HG02852 (cell line): ENCODE measurements around the gene CASKIN1.

Source experiments
- ATAC-seq: cut with Tn5 transposase; IDR thresholded peaks from one replicate; pipeline ENCODE4 v1.9.1; 2021; ENCODE audit warnings: mild to moderate bottlenecking, moderate library complexity; ENCODE audit not compliant: unreplicated experiment

The CASKIN1 gene

DNA sequence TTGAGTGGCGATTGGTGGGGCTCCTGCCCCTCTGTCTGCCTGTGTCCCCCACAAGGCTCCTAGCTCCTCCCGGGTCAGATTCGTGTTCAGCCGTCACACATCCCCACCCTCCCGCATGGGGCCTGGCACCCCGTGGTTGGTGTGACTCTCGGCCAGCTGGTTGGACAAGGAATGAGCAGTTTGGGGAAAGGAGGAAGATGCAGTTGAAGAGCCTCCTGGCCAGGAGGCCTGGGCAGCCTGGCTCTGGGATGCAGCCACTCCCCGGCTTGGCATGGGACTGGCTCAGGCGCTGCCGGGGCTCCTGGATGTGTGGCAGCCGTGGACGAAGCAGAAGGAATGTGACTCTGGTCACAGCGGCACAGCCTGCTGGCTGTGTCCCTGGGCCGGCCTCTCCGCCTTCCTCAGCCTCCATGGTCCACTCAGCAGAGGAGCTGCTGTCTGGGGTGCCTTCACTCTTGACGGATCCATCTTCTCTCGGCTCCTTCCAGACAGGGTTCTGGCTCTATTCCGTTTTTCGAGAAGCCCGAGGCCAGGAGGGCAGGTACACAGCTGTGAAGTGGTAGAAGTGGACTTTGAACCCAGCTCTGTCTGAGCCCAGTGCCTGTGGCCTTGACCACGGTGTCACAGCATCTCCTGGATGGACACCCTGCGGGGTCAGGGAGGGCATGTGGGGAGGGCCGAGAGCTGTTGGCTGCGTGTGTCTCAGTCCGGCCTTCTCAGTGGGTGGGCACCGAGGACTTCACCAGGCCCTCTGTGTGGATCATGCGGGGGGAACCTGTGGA is 38.7 kb downstream of the CASKIN1 start:
- no peak for ATAC-seq

GRCh38 chr16:2156849-2157224 is 39.6 kb downstream of the CASKIN1 start:
- no peak for ATAC-seq

DNA sequence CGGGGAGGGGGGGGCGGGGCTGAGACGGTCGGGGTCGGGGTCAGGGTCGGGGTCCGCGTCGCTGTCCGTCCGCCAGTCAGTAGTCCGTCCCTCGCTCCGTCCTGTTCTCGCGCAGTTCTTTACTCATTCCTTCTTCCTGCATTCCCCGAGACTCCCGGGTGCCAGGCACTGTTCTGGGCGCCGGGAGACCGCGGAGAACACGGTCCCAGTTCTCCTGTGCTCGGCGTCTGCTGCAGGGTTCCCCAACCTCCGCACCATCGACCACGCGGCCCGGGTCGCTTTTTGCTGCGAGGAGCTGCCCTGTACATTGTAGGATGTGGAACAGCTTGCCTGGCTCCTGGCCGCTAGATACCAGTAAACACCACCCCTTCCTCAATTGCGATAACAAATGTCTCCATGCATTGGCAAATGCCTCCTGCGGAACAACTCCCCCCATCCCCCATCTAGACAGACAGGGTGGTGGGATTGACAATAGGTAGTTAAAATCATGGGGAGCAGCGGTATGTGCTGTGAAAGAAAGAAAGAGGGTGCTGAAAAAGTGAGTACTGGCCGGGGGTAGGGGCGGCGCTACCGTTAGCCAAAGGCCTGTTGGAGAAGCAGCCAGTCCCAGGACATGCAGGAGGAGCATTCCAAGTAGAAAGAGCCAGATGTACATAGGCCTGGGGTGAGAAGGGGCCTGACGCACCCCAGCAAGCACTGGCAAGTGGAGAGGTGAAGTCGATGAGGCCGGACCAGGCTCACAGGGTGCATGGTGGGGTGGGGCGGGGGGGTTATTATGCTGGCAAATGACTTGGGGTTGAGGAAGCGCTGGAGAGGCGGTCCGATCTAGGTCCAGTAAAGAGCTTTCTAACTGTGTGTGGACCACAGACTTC is 40.2 kb downstream of the CASKIN1 start:
- ATAC-seq: no peak

- peak; percentile 81 for ATAC-seq
These were observed 41.1 kb downstream of the CASKIN1 start, which contains the start of gene TRAF7 for GRCh38 chr16:2155091-2155950. TSS of gene TRAF7 (plus strand) at chr16:2155782. CDS start at chr16:2163921, 8,139 bp downstream.

DNA sequence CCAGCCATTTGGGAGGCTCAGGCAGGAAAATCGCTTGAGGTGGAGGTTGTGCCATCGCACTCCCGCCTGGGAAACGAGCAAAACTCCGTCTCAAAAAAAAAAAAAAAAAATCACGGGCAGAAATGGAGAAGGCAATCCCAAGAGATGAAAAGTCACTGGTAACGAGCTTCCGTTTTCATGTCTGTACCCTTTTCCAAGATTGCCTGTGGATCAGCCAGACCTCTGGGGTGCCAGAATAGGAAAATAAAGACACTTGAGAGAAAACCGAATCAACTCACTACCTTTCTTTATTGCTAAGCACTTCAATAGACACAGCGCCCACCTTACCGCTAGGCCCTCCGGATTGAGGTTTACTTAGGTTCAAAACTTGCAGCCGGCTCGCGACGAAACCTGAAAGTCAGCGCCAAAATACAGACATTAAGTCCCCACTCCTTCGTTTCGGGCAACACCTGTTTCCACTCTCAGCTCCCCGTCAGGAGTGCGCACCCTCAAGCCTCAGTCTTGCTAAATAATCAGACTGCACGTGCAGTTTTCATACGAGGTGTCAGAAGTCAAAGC is 41.8 kb downstream of the CASKIN1 start:
- ATAC-seq: no peak

DNA sequence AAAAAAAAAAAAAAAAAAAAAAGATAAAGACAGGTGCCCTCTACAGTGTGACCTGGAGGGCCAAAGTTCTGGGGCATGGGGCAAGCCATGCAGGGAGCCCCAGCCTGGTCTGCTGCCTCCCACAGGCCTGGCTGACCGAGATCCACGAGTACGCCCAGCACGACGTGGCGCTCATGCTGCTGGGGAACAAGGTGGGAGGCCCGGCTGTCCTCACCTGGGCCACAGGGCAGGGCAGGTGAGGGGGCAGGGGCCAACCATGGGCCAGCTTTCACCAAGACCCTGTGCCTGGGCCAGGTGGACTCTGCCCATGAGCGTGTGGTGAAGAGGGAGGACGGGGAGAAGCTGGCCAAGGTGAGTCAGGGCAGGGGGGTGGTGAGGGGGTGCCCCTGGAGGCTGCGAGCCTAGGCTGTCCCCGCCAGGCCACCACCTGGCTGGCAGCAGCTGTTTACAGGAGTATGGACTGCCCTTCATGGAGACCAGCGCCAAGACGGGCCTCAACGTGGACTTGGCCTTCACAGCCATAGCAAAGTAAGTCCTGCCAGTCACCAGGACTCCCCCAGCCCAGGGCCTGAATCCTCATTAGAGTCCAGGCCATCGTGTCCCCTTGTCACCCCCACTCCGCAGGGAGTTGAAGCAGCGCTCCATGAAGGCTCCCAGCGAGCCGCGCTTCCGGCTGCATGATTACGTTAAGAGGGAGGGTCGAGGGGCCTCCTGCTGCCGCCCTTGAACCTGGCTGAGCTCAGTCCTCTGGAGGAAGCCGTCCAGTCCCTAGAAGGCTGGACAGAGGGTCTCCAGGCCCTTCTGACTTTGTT is 43.5 kb downstream of the CASKIN1 start:
- no peak for ATAC-seq

DNA sequence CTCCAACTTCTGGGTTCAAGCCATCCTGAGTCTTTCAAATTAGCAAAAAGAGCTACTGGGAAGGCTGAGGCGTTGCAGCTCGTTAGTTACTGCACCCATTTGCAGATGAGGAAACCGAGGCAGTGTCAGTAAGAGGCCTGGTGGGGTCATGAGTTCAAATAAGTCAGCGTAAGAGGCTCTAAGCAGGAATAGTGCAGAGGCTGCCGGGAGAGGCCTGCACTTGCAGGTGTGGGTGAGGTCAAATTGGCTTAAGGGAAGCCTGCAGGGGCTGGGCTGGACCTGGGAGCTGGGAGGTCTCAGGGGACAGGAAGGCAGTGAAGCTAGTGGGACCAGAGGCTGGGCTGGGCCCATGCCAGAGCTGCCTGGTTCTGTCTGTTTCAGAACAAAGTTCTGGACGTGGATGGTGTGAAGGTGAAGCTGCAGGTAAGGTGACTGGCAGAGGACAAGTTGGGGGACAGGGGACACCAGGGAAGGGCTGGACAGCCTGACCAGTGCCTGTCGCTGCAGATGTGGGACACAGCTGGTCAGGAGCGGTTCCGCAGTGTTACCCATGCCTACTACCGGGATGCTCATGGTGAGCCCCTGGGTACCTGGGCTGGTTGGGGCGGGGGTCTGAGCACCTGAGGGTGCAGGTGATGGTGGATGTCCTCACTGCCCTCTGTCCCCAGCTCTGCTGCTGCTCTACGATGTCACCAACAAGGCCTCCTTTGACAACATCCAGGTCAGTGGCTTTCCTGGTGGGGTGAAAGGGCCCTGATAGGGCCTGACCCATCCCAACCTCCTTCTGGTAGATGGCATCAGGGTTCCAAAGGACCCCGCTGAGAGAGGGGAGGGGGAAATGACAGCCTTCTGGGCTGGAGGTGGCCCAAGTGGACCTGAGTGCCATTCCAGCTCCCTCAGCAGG is 45.0 kb downstream of the CASKIN1 start:
- no peak for ATAC-seq

DNA sequence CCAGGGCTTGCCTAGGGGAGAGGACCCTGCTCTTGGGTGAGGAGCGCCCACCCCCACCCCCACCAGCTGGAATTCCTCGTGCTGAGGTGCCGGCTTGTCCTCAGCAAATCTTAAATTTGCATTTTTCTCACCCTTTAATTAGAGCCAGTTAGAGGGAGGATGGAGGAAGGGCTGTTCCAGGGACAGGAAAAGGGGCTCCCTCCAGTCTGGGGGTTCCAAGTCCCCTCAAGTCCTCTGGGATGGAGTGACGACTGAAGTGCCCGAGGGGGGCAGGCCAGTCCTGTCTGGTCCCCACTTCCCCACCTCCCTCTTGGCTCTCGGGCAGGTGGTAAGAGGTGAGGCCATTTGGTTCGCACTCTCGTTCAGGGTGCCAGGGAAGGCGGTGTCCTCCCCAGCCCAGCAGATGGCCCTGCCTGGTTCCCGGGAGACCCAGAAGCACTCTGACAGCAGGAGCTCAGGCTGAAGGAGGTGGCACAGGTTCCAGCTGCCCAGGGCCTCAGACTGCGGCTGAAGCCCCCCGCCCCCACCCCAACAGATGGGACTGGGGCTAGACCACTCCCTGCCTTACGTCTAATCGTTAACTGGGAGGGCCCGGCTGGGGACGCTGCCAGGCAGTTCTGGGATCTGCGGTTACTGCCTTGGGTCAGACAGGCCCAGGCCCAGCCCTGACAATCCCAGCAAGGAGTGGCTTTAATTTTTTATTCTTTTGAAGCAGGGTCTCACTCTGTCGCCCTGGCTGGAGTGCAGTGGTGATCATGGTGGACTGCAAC is 45.8 kb downstream of the CASKIN1 start:
- ATAC-seq: no peak

GRCh38 chr16:2149630-2150417 is 46.6 kb downstream of the CASKIN1 start:
- no peak for ATAC-seq

DNA sequence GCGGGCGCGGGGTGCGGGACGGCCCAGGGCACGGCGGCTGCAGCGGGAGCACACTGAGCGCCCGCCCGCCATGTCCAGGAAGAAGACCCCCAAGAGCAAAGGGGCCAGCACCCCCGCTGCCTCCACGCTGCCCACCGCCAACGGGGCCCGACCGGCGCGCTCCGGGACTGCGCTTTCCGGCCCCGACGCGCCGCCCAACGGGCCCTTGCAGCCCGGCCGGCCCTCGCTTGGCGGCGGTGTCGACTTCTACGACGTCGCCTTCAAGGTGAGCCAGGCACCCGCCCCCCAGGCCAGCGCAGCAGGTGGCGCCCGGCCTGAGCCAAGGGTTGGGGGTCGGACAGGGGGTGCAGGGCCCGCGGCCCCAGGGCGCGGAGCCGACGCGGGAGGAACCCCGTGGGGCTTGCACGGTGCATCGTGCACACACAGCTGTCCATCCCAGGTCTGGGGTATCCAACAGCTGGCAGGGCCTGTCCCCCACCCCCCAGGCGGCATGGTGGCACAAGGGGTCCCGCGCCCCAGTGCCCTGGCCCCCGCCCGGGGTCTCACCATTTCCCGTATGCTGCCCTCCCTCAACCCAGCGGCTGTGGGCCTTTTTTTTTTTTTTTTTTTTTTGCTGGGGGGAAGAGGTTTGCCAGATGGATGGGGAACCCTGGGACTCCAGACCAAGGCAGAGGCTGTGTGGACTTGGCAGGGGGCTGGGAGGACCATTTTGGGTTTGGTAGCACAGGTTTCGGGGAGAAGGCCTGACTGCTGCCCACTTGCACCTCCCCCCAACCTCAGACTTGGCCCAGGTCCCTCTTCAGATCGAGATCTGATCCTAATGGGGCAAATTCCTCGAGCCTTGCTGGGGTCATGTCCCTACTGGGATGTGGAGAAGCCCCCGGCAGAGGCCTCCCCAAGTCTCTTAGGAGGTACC is 47.4 kb downstream of the CASKIN1 start:
- ATAC-seq: no peak

DNA sequence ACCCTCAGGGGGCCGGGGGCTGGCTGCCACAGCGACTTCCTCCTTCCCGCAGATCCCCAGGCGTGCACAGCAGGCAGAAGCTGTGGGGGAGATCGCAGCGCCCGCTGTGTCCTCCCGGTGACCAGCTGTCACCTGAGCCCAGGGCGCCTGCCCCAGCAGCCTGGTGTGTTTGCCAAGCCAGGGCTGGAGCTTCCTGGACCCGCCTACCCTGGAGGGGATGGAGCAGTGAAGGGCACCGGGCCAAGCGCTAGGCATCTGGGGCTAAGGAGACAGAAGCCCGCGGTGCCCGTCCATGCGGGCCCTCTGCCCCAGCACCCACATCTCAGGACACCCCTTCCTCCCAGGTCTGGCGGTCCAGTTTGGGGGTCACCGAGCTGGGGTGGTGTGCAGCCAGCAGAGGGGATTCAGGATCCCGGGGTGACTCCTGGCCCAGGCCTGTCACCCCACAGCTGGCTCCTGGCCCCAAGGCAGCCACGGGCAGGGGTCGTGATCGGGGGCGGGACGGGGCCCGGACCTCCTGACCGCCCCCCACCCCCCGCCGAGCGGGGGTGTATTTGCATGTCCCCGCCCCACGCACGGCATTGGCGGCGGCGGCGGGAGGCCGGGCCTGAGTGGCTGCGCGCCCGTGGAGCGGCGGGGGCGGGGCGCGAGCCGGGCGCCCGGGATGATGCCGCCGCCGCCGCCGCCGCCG is 48.3 kb downstream of the CASKIN1 start, which contains the start of gene RAB26:
TSS of gene RAB26 (plus strand) at position 645 of the 691 bp plus-strand sequence. CDS start 159 bp downstream, outside the sequence.
- no peak for ATAC-seq

DNA sequence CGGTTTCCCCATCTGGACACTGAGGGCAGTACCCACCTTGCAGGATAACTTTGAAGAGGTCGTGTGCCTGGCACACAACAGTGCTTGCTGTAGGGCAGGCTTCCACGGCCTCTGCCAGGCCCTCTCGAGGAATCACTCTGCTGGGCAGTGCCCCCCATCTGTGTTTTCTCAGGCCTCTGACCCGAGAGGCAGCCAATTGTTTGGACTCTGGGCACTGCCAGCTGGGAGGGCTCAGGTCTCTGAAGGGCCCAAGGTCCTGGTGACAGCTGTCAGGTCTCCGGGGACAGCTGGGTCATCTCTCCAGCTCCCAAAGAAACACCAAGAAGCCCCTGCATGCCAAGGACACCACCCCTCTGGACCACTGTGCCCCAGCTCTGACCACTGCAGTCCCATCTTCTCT is 49.0 kb downstream of the CASKIN1 start:
- ATAC-seq: no peak

- ATAC-seq: no peak
These were observed 50.6 kb downstream of the CASKIN1 start for GRCh38 chr16:2145843-2146242.

DNA sequence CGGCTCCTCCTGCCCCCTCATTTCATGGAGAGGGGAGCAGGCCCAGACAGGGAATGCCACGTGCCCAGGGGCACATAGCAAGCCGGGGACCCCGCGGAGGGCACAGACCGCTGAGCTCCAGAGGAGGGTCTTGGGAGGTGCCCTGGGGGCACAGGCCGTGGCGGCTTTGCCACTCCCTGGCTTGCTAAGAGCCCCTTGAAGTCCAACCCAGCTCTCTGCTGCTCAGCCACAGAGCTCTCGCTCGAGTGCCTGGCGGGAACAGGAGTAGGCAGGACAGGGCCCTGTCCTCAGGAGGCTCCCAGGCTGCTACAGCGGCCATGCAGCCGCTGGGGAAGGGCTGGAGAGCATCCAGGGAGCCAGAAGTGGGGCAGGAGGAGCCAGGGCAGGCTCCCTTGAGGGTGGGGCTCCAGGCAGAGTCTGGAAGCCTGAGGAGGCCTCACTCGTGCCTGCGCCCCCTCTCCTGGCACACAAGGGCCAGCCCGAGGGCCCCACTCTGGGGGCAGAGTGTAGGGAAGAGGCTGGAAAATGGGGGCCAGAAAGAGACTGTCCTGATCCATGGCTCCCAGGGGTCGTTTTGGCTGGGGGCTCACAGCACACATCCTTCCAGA is 52.4 kb downstream of the CASKIN1 start:
- no peak for ATAC-seq
